ENCODE measurements around the gene PIAS4. TPM values are rescaled to one million over a fixed set of nuclear protein-coding genes. Genes with fewer than 3 reads are reported as not detected.

The PIAS4 gene
- total RNA-seq, 1 experiment from 2014 or later: 18.2 TPM

DNA sequence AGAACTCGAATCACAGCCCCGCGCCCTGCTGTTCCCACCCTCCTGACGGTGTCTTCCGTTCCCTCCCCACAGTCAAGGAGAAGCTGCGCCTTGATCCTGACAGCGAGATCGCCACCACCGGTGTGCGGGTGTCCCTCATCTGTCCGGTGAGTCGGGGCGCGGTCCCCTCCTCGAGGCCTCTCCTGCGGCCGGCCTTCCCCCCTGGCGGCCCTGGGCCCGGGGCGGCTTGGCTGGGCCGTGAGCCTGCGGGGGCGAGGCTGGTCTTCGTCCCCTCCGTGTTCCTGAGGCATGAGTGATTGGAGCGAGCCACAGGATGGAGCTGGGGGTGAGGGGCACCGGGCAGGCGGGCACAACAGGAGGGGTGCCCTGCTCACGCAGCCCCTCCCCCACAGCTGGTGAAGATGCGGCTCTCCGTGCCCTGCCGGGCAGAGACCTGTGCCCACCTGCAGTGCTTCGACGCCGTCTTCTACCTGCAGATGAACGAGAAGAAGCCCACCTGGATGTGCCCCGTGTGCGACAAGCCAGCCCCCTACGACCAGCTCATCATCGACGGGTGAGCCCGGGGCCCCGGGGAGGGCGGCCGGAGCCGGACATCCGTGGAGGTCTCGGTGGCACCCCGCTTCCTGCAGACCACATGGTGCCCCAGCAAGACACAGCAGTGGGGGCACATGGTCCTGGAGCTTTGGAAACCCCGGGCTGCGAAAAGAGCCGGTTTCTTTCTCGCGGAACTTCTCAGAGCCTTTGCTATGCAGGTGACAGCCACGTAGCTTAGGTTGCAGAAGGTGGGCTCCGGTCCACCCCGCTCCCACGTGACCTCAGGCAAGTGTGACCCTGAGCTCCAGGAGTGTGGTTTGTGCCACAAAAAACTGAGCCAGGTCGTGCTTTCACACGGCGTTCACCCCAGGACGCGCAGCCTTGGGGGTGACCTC lies 25.8 kb downstream of the PIAS4 start:
- in situ Hi-C loops (cut with HindIII; ENCODE audit: low pct_unique_long_range_greater_than_20kb, low sequenced_read_pairs): no loop called here
- no peak for DNase-seq (ENCODE audit: low read depth)

- no peak for DNase-seq (ENCODE audit: low read depth)
- in situ Hi-C loops (cut with HindIII; ENCODE audit: low pct_unique_long_range_greater_than_20kb, low sequenced_read_pairs): no loop called here
Measured at GRCh38 chr19:4034048-4035017, 26.8 kb downstream of the PIAS4 start.

- in situ Hi-C loops (cut with HindIII; ENCODE audit: low pct_unique_long_range_greater_than_20kb, low sequenced_read_pairs): no loop called here
- DNase-seq (ENCODE audit: low read depth): no peak
Measured at GRCh38 chr19:4035018-4035566, 27.6 kb downstream of the PIAS4 start.

- in situ Hi-C loops (cut with HindIII; ENCODE audit: low pct_unique_long_range_greater_than_20kb, low sequenced_read_pairs): no loop called here
- no peak for DNase-seq (ENCODE audit: low read depth)
Measured at GRCh38 chr19:4035582-4035981, 28.0 kb downstream of the PIAS4 start.

DNA sequence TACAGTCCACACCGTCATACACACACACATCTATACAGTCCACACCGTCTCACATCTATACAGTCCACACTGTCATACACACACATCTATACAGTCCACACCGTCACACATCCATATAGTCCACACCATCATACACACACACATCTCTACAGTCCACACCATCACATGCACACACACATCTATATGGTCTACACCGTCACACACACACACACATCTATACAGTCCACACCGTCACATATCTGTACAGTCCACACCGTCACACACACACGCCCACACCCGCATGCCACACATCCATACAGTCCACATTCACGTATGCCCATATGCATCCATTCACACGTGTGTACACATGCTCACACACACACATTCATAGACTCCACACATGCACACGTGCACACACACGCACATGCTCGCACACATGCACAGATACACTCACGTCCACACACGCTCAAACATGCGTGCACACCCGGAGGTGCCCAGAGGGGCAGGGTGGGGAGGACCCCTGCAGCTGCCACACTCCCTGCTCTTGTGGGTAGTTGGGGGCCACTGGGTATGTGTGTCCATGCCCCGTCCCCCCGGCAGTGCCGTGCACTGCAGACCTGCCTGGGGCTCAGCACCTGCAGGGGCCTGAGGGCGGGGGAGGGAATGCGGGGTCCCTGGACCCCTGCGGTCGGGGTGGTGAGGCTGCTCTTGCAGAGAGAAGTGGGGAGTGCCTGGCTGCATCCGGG lies 29.2 kb downstream of the PIAS4 start:
- in situ Hi-C loops (cut with HindIII; ENCODE audit: low pct_unique_long_range_greater_than_20kb, low sequenced_read_pairs): no loop called here
- no peak for DNase-seq (ENCODE audit: low read depth)

GRCh38 chr19:4037301-4037949 lies 29.9 kb downstream of the PIAS4 start:
- in situ Hi-C loops (cut with HindIII; ENCODE audit: low pct_unique_long_range_greater_than_20kb, low sequenced_read_pairs): no loop called here
- no peak for DNase-seq (ENCODE audit: low read depth)

GRCh38 chr19:4038057-4038456 lies 30.5 kb downstream of the PIAS4 start:
- in situ Hi-C loops (cut with HindIII; ENCODE audit: low pct_unique_long_range_greater_than_20kb, low sequenced_read_pairs): no loop called here

GRCh38 chr19:4038661-4039423 lies 31.3 kb downstream of the PIAS4 start:
- no peak for DNase-seq (ENCODE audit: low read depth)
- in situ Hi-C loops (cut with HindIII; ENCODE audit: low pct_unique_long_range_greater_than_20kb, low sequenced_read_pairs): no loop called here

More at GRCh38 chr19:4038057-4038456, 30.5 kb downstream of the PIAS4 start:
- DNase-seq (ENCODE audit: low read depth): no peak

GRCh38 chr19:4042064-4042730 lies 34.7 kb downstream of the PIAS4 start:
- no peak for DNase-seq (ENCODE audit: low read depth)
- in situ Hi-C loops (cut with HindIII; ENCODE audit: low pct_unique_long_range_greater_than_20kb, low sequenced_read_pairs): no loop called here

DNA sequence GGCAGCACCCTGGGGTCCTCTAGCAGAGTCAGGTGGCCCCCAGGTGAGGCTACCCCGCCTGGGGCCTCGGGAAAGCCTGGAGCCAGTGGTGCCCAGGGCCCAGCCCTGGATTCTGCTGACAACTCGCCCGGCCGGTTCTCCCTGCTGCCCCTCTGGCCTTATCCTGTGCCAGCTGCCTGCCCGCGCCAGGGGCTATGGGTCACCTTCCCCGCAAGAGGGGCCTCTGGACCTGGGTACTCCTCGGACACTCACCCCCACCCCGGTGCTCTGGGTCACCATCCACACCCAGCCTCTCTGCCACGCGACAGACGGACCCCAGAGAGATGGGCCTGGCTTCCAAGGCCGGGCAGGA lies 35.2 kb downstream of the PIAS4 start:
- in situ Hi-C loops (cut with HindIII; ENCODE audit: low pct_unique_long_range_greater_than_20kb, low sequenced_read_pairs): no loop called here
- no peak for DNase-seq (ENCODE audit: low read depth)

DNA sequence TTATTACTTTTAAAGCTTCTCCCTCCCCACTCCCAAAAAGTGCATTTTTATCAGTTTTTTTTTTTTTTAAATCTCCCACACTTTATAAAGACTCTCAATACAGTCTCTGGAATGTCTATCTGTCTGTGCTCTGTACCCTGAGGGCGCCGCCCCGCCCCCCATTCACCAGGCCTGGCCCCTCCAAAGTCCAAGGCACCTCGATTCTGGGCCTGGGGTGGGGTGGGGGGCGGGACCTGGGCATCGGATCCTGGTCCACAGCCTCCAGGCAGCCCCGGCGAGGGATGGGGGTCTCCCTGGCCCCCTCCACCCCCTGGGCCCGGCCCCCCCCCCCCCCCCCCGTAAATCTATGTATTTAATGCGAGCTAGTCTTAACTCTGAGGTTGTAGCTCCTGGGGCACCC lies 35.9 kb downstream of the PIAS4 start:
- in situ Hi-C loops (cut with HindIII; ENCODE audit: low pct_unique_long_range_greater_than_20kb, low sequenced_read_pairs): no loop called here
- no peak for DNase-seq (ENCODE audit: low read depth)

DNA sequence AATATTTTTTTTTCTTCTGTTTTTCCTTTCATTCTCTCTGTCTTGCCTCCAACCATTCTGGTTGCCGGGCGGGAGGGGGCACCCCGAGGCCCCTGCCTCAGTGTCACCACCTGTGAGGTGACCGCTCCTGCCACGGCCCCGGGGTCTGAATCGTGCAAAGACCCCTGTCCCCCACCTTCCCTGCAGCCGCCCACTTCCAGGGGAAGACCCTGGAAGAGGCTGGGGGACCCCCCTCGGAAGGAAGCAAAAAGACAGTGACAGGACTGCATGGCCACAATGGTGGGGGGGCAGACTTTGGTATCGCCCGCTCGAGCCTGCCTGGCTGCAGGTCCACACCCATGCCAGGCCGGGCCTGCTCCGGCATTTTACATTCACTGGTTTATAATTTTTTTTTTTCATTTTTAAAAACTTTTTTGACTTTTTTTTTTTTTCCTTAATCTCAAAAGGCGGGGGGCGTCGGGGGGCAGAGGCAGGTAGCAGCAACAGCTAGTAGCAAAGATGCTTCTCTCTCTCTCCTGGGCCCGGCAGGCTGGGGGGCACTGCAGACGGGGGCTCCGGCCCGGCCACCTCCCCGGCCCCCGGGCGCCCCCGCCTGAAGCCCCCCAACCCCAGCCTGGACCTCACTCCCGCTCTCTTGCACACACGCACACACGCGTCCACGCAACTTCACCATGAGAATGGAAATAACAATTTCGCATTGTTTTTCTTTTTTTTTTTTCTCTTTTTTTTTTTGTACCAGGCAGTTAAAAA lies 36.6 kb downstream of the PIAS4 start:
- in situ Hi-C loops (cut with HindIII; ENCODE audit: low pct_unique_long_range_greater_than_20kb, low sequenced_read_pairs): no loop called here

DNA sequence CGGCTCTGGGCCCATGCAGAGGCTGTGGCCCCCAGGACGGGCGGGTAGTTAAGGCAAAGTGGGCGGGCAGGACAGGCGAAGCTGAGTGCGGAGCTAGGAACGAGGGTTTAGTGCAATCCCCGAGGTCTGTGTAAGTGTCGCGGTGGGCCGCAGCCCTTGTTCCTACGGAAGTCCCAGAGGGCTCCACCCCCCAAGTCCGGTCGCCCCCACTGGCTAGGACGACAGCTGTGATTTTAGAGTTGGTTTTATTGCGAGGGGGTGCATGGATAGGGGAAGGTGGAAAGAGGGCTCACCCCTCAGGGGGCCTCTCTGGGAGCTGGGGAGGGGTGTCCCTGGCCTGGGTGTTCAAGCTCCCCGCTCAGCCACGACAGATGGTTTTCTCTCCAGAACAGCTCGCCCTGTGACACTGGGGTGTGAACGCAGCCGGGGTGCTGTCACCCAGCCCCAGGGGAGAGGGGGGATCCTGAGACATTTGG lies 37.5 kb downstream of the PIAS4 start:
- no peak for DNase-seq (ENCODE audit: low read depth)
- in situ Hi-C loops (cut with HindIII; ENCODE audit: low pct_unique_long_range_greater_than_20kb, low sequenced_read_pairs): no loop called here

More for the DNA sequence above, 36.6 kb downstream of the PIAS4 start:
- no peak for DNase-seq (ENCODE audit: low read depth)

GRCh38 chr19:4045597-4046361 lies 38.2 kb downstream of the PIAS4 start:
- DNase-seq (ENCODE audit: low read depth): no peak
- in situ Hi-C loops (cut with HindIII; ENCODE audit: low pct_unique_long_range_greater_than_20kb, low sequenced_read_pairs): no loop called here

DNA sequence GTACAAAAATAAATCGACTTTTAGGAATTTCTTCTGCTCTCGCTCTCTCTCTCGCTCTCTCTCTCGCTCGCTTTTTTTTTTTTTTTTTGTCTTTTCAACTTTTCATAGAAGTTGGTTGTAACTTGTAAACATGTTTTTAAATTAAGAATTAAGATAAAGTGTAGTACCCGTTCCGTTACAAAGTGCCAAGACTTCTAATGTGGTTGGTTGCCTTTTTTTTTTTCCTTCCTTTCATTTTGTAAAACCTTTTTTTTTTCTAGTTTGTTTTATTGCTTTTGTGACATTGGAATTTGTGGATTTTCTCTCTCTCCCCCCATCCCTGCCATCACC lies 38.8 kb downstream of the PIAS4 start:
- no peak for DNase-seq (ENCODE audit: low read depth)
- in situ Hi-C loops (cut with HindIII; ENCODE audit: low pct_unique_long_range_greater_than_20kb, low sequenced_read_pairs): no loop called here
